Measurements from ENCODE around the gene MANF. TPM values are rescaled to one million over a fixed set of nuclear protein-coding genes. Genes with fewer than 3 reads are reported as not detected.
"Not testable (repeated sequence)": the region's sequence is repeated elsewhere in the genome, so short reads cannot be mapped to it uniquely, and the experiment has no call there.

MANF gene
- total RNA-seq, 2 experiments from 2014 or later: 107 to 131 TPM

DNA sequence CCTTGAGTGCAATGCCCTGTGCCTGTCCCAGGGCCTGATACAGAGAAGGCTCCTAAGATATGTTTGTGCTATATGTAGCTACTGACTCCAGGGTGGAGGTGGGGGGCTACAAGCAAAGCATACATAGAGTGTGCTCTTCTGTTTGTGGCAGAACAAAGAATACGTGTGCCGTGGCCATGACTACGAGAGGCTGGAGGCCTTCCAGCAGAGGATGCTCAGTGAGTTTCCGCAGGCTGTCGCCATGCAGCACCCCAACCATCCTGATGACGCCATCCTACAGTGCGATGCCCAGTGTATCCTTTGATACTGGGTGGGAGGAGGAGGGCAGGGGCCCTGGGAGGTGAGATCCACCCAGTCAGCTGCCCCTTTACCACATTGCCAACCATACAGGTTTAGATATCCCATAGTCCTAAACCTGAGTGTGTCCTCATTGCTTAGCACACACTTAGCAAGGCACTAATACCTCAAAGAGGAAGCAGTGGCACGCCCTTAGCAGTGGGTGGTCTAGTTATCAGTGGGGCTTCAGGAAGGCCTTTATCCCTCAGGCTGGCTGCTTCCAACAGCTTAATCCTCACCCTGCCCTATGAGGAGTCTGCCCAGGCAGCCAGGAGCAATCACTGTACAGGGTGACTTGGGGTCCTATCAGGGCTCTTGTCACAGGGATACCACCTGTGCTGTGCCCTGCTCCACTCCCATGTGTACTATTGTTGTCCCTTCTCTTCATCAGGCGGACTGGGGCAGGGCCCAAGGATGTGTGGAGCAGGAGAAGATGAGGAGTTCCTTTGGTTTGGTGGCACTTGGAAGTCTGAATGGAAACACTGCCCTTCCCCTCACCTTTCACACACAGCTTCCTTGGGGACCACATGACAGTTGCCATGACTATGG, 30.1 kb upstream of the MANF start:
- Mint-ChIP-seq H3K9me3 (no peaks in the 10 kb centered on the region), H3K4me1 (no peaks in the 10 kb centered on the region), H3K27me3 (no peaks in the 10 kb centered on the region), H3K27ac (no peak overlapping the region), H3K4me3 (no peak overlapping the region), H3K36me3 (ENCODE audit: low read depth) (no peaks in the 10 kb centered on the region)
- ChIA-PET CTCF (interaction anchor here (1.5 kb wide), 1 partner anchor 17 kb away, joined by 3 read pairs; no protein-coding TSS in a partner anchor), POLR2A (no interaction called here)
- DNase-seq: no peak

DNA sequence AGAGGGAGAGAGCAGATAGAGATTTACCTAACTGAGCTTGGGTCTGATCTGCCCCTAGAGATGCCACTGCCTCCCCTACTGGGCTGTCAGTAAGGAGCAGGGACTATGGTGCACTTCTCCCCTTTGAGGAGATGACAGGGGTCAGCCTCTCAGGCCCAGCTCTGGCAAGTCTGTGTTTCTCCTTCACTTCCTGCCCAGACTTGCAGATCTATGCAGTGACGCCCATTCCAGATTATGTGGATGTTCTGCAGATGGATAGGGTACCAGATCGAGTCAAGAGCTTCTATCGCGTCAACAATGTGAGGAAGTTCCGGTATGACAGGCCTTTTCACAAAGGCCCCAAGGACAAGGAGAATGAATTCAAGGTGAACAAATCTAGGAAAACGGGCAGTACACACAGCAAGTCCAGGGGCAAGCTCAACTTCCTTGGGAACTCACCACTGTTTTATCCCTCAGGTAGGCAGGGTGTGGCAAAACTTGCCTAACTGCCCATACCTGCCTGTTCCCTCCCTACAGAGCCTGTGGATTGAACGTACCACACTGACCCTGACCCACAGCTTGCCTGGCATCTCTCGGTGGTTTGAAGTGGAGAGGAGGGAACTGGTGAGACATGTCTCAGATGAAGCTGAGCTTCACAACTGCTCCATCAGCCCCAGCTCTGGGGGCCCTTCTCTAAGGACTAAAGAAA, 29.1 kb upstream of the MANF start:
- no peak for DNase-seq
- Mint-ChIP-seq H3K36me3 (ENCODE audit: low read depth) (no peaks in the 10 kb centered on the region), H3K9me3 (no peaks in the 10 kb centered on the region), H3K27me3 (no peaks in the 10 kb centered on the region), H3K27ac (no peak overlapping the region), H3K4me3 (no peak overlapping the region), H3K4me1 (no peaks in the 10 kb centered on the region)
- ChIA-PET POLR2A (no interaction called here), CTCF (interaction anchor here (0.7 to 1.5 kb wide), 2 partner anchors 16 to 40 kb away, joined by 3 to 5 read pairs; no protein-coding TSS in a partner anchor)

DNA sequence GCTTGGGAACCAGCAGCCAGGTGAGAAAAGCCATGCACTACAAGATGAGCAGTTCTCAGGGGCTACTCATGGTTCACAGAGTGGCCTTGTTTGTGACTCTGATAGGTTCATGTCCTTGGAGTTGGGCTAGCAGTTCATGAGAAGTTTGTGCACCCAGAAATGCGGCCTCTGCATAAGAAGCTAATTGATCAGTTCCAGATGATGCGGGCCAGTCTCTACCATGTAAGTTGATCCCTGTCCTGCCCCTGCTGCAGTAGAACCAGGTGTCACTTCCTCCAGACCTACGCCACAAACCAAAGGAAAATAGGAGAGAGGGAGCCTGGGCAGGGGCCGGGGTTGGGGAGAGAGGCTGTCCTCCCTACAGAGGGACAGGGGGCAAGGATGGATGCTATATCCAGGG, 27.2 kb upstream of the MANF start:
- Mint-ChIP-seq H3K27me3 (no peaks in the 10 kb centered on the region), H3K27ac (no peak overlapping the region), H3K4me1 (no peaks in the 10 kb centered on the region), H3K4me3 (no peak overlapping the region), H3K36me3 (ENCODE audit: low read depth) (no peaks in the 10 kb centered on the region), H3K9me3 (no peaks in the 10 kb centered on the region)
- POLR2A ChIA-PET: no interaction called here
- DNase-seq: no peak
- CTCF ChIA-PET: no interaction called here

DNA sequence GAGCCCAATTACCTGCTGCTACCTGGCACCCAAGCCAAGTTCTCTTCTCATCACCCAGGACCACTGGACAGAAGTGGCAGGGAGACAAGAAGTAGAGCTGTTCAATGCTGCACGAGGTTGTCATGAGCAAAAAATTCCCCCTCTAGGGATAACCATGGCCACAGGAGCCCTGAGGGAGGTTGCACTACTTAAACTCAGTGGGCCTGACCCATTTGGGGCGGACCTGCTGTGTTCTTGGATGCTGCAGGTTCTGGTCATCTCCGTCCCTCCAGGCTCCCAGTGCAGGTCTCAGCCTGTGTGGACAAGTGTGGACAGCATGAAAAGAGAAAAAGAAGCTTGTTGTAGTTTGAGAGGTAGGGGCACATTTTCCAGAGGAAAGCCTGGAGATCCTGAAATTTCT, 26.1 kb upstream of the MANF start:
- Mint-ChIP-seq H3K27ac (no peak overlapping the region), H3K4me3 (no peak overlapping the region), H3K9me3 (no peaks in the 10 kb centered on the region), H3K27me3 (no peaks in the 10 kb centered on the region), H3K36me3 (ENCODE audit: low read depth) (no peaks in the 10 kb centered on the region), H3K4me1 (no peaks in the 10 kb centered on the region)
- no peak for DNase-seq
- CTCF ChIA-PET: interaction anchor here (1.3 kb wide), 1 partner anchor 9 kb away, joined by 4 read pairs; no protein-coding TSS in a partner anchor
- POLR2A ChIA-PET: interaction anchor here (0.7 kb wide), 1 partner anchor 53 kb away, joined by 7 read pairs; no protein-coding TSS in a partner anchor

DNA sequence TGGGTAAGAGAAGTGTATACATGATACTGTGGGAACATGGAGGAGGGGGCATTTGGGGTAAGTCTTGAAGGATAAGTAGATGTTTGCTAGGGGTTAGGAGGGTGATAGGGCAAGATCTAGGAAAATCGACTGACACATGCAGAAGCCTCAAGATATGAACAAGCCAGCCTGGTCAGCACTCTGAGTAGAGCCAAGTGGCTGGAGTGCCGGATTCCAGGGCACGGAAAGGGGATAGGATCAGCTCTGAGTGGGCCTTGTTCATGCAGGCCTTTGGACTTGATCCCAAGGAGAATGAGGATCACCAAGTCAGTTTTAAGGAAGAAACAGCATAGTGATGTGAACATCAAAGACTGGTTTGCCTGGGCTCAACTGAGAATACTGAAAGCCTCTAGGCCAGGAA, 24.3 kb upstream of the MANF start:
- H3K4me3 Mint-ChIP-seq: no peak overlapping the region
- peaks cover 5% of the 10 kb centered on the region for H3K27me3 Mint-ChIP-seq

DNA sequence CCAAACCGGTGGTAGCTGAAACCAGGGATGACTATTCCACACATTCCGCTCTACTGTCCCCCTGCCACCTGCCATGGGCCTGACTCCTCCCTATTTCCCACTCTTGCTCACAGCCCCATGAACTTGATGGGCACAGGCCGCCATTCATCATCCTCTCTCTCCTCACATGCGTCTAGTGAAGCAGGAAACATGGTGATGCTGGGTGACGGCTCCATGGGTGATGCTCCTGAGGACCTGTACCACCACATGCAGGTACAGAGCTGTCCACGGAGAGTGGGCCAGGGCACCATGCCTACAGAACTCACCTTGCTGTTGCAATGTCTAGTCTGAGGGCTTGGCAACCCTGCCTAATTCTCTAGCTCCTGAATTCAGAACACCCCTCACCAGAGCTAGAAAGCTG, 23.3 kb upstream of the MANF start:
- Mint-ChIP-seq H3K9me3 (no peaks in the 10 kb centered on the region), H3K36me3 (ENCODE audit: low read depth) (no peaks in the 10 kb centered on the region), H3K27ac (no peak overlapping the region), H3K27me3 (peaks cover 7% of the 10 kb centered on the region), H3K4me1 (no peaks in the 10 kb centered on the region), H3K4me3 (no peak overlapping the region)
- ChIA-PET CTCF (no interaction called here), POLR2A (no interaction called here)
- DNase-seq: no peak

More for the DNA sequence above, 24.3 kb upstream of the MANF start:
- H3K36me3 Mint-ChIP-seq (ENCODE audit: low read depth): no peaks in the 10 kb centered on the region
- DNase-seq: no peak
- no peaks in the 10 kb centered on the region for H3K4me1 Mint-ChIP-seq
- no peaks in the 10 kb centered on the region for H3K9me3 Mint-ChIP-seq
- ChIA-PET CTCF (no interaction called here), POLR2A (no interaction called here)
- H3K27ac Mint-ChIP-seq: no peak overlapping the region

DNA sequence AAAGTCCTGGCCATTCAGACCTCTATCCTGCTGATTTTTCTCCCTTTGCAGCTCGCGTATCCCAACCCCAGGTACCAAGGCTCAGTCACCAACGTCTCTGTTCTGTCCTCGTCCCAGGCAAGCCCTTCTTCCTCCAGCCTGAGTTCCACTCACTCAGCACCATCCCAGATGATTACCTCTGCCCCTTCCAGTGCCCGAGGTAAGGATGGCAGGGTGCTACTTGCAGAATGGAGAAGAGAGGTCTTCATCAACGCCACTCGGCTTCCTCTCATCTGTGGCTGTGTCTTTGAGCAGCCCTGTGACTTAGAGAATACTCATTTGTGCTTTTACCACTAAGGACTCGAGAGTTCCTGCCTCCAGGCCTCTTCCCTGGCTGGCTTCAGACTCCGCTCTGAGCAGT, 22.6 kb upstream of the MANF start:
- no peak overlapping the region for H3K4me3 Mint-ChIP-seq
- H3K27me3 Mint-ChIP-seq: peaks cover 10% of the 10 kb centered on the region
- ChIA-PET POLR2A (no interaction called here), CTCF (no interaction called here)
- no peak for DNase-seq
- H3K27ac Mint-ChIP-seq: no peak overlapping the region
- H3K9me3 Mint-ChIP-seq: no peaks in the 10 kb centered on the region
- no peaks in the 10 kb centered on the region for H3K36me3 Mint-ChIP-seq (ENCODE audit: low read depth)
- H3K4me1 Mint-ChIP-seq: no peaks in the 10 kb centered on the region

DNA sequence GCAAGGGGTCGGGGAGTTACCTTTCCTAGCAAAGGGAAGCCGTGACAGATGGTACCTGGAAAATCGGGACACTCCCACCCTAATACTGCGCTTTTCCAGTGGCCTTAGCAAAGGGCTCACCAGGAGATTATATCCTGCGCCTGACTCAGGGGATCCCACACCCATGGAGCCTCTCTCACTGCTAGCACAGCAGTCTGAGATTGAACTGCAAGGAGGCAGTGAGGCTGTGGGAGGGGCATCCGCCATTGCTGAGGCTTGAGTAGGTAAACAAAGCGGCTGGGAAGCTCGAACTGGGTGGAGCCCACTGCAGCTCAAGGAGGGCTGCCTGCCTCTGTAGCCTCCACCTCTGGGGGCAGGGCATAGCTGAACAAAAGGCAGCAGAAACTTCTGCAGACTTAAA, 16.8 kb upstream of the MANF start:
- POLR2A ChIA-PET; H3K27ac Mint-ChIP-seq; H3K4me3 Mint-ChIP-seq; DNase-seq; H3K4me1 Mint-ChIP-seq; H3K9me3 Mint-ChIP-seq; H3K36me3 Mint-ChIP-seq (ENCODE audit: low read depth): not testable (repeated sequence)
- H3K27me3 Mint-ChIP-seq: peaks cover 12% of the 10 kb centered on the region
- CTCF ChIA-PET: interaction anchor here (1.0 kb wide), 1 partner anchor 752 kb away, joined by 3 read pairs; the partner anchor contains the start of gene MAPKAPK3

DNA sequence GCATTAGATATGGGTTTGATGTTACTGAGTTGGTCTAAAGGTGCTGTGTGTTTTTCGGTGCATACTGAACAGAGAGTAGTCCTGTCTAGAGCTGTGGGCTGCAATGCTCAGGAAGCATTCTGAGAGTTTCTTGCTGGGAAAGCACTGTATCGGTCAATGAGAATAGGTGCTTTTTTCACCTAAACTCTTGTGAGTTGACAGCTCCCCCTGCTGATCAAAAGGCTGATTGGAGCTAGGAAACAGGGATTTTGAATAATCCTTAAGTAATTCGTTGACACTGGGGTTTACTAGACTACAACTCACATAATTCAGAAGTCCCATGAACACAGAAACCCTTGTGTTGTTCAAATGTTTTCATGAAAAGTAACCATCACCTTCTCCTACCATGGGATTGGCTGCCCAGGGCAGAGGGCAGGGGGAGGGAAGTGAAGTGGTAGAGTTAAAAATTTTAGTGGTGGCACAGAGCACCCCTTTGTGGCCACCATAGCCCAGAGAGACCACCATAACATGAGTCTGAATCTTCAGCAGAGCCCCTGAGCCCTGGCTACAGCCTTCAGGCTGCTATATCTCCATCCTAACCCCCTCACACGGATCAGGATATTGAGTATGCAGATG, 13.0 kb upstream of the MANF start:
- ChIA-PET CTCF (interaction anchor here (0.6 to 1.1 kb wide), 11 partner anchors 11 to 762 kb away, joined by 3 to 7 read pairs (median 3); no protein-coding TSS in a partner anchor), POLR2A (no interaction called here)
- H3K4me1 Mint-ChIP-seq: peaks cover 2% of the 10 kb centered on the region
- peak; percentile 73 for DNase-seq
- H3K27ac Mint-ChIP-seq: no peak overlapping the region
- no peak overlapping the region for H3K4me3 Mint-ChIP-seq
- H3K36me3 Mint-ChIP-seq (ENCODE audit: low read depth): no peaks in the 10 kb centered on the region
- H3K27me3 Mint-ChIP-seq: peaks cover 2% of the 10 kb centered on the region
- no peaks in the 10 kb centered on the region for H3K9me3 Mint-ChIP-seq

DNA sequence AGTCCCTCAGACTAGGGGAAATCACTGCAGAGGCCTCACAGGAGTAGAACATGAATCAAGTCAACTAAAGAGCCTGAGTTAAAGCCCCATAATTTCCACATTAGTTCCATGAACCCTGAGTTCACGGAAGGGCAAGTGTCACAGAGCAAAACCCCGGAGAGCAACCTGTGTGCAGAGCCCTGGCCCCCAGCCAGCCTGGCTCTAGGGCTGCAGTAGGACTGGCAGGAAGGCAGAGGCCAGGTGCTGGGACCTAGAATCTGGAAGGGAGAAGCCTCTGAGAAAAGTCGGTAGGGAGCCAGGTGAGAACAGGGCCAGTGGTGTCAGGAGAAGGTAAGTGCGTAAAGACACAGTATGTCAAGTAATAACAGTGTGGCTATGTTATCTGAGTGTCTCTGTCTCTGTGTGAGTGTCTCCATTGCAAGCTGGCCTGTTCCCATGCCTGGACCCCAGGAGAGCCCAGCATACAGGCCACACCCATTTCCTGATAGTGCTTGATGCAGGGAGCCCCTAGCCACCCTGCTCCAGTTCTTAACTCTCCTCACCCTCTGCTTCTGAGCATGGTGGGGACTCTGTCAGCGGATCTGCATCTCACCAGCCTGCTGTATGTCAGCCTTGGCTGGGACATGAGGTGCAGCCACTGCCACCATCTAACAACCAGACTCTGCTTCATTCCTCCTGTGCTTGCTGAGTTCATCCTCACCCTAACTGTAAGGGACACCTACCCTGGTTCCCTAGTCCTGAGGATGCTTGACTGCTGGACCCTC, 11.3 kb upstream of the MANF start:
- Mint-ChIP-seq H3K4me1 (peaks cover 2% of the 10 kb centered on the region), H3K27ac (no peak overlapping the region), H3K36me3 (ENCODE audit: low read depth) (no peaks in the 10 kb centered on the region), H3K9me3 (no peaks in the 10 kb centered on the region), H3K4me3 (no peak overlapping the region), H3K27me3 (no peaks in the 10 kb centered on the region)
- CTCF ChIA-PET: no interaction called here
- DNase-seq: no peak
- POLR2A ChIA-PET: no interaction called here

DNA sequence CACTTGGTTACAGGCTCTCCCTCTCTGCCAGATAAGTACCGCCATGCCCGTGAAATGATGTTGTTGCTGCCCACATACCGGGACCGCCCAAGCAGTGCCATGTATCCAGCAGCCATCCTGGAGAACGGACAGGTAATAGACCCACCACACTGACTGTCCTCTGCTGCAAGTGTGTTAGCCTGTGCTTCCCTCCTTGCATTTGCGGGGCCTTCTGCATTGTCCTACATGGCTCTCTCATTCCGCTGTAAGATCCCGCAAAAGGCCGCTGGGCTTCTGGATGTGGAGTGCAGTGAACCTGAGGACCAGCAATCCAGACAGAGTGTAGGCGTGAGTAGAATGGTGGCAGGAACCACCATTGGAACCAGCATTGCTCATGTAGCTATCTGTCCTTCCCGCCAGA, 10.6 kb upstream of the MANF start:
- Mint-ChIP-seq H3K27me3 (no peaks in the 10 kb centered on the region), H3K36me3 (ENCODE audit: low read depth) (no peaks in the 10 kb centered on the region), H3K4me3 (no peak overlapping the region), H3K4me1 (peaks cover 9% of the 10 kb centered on the region), H3K9me3 (no peaks in the 10 kb centered on the region), H3K27ac (no peak overlapping the region)
- POLR2A ChIA-PET: no interaction called here
- DNase-seq: no peak
- CTCF ChIA-PET: interaction anchor here (0.6 kb wide), 1 partner anchor 14 kb away, joined by 5 read pairs; no protein-coding TSS in a partner anchor

DNA sequence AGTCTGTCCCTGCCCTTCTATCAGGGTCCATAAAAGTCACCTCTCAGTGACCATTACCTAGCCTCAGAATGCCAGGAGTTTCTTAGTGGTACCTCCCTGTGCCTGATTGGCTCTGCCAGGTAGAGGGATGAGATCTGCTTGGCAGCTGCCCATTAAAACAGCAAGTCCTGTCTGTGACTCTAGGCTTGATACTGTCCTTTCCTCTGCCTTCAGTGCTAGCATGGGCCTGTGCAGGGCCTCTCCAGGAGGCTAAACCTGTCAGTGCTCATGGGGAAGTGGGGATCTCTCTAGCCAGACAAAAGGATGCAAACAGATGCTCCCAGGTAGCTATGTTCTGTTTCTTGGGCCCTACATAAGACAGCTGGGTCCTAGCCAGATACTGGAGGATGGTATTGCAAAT, 10.0 kb upstream of the MANF start:
- CTCF ChIA-PET: interaction anchor here (0.6 to 0.8 kb wide), 2 partner anchors 14 to 699 kb away, joined by 3 to 5 read pairs; no protein-coding TSS in a partner anchor
- POLR2A ChIA-PET: no interaction called here

More for the DNA sequence above, 10.0 kb upstream of the MANF start:
- no peak overlapping the region for H3K27ac Mint-ChIP-seq
- H3K9me3 Mint-ChIP-seq: no peaks in the 10 kb centered on the region
- no peak overlapping the region for H3K4me3 Mint-ChIP-seq
- no peaks in the 10 kb centered on the region for H3K27me3 Mint-ChIP-seq
- DNase-seq: no peak
- no peaks in the 10 kb centered on the region for H3K36me3 Mint-ChIP-seq (ENCODE audit: low read depth)
- peaks cover 12% of the 10 kb centered on the region for H3K4me1 Mint-ChIP-seq

Data from activated CD4-positive, alpha-beta T cell treated with anti-CD3 and anti-CD28 coated beads, Interleukin-2, amount 10 ng/mL, durations not matched to agents 7 days and 5 days (primary cell).